Activated T-cell treated with anti-CD3 and anti-CD28 coated beads for 4 hours (primary cell): ENCODE measurements around the gene HNRNPU.
"Not testable (repeated sequence)": the region's sequence is repeated elsewhere in the genome, so short reads cannot be mapped to it uniquely, and the experiment has no call there.

Source experiments
- DNase-seq: peaks from one replicate; pipeline ENCODE4 v3.0.0-alpha.2; 2020

The HNRNPU gene

GRCh38 chr1:244839656-244840055, 24.7 kb downstream of the HNRNPU start:
- DNase-seq, result no peak

GRCh38 chr1:244837597-244838258, 26.6 kb downstream of the HNRNPU start:
- no peak for DNase-seq

- no peak for DNase-seq
These were observed 27.8 kb downstream of the HNRNPU start for GRCh38 chr1:244836584-244836983.

GRCh38 chr1:244836135-244836521, 28.2 kb downstream of the HNRNPU start:
- DNase-seq, result no peak

GRCh38 chr1:244835276-244836134, 28.8 kb downstream of the HNRNPU start, which contains the start of gene COX20:
TSS of gene COX20 (plus strand) at chr1:244835658. CDS start at chr1:244835715, 57 bp downstream.
- peak; percentile 84 for DNase-seq

- peak; percentile 81 for DNase-seq
These were observed 29.6 kb downstream of the HNRNPU start for GRCh38 chr1:244834543-244835275.

- peak; percentile 17 for DNase-seq
These were observed 30.4 kb downstream of the HNRNPU start for GRCh38 chr1:244833734-244834542.

- DNase-seq, result not testable (repeated sequence)
These were observed 31.1 kb downstream of the HNRNPU start for GRCh38 chr1:244833260-244833659.

GRCh38 chr1:244830639-244831038, 33.7 kb downstream of the HNRNPU start:
- no peak for DNase-seq

GRCh38 chr1:244826712-244827111, 37.6 kb downstream of the HNRNPU start:
- DNase-seq, result no peak

GRCh38 chr1:244822878-244823277, 41.5 kb downstream of the HNRNPU start:
- no peak for DNase-seq

- no peak for DNase-seq
These were observed 43.2 kb downstream of the HNRNPU start for GRCh38 chr1:244821134-244821533.

GRCh38 chr1:244820131-244820530, 44.2 kb downstream of the HNRNPU start:
- no peak for DNase-seq

GRCh38 chr1:244817415-244817894, 46.9 kb downstream of the HNRNPU start:
- no peak for DNase-seq

- DNase-seq, result no peak
These were observed 48.7 kb downstream of the HNRNPU start for GRCh38 chr1:244815600-244816099.

- DNase-seq, result no peak
These were observed 51.0 kb downstream of the HNRNPU start for GRCh38 chr1:244813327-244813726.

- DNase-seq, result no peak
These were observed 54.1 kb downstream of the HNRNPU start for GRCh38 chr1:244810221-244810620.

GRCh38 chr1:244807138-244807537, 57.2 kb downstream of the HNRNPU start:
- no peak for DNase-seq

- no peak for DNase-seq
These were observed 59.5 kb downstream of the HNRNPU start for GRCh38 chr1:244804841-244805240.

- DNase-seq, result no peak
These were observed 61.6 kb downstream of the HNRNPU start for GRCh38 chr1:244802556-244803239.

- no peak for DNase-seq
These were observed 62.3 kb downstream of the HNRNPU start for GRCh38 chr1:244802041-244802440.

GRCh38 chr1:244801246-244801645, 63.1 kb downstream of the HNRNPU start:
- peak; percentile 36 for DNase-seq
